Natural killer cell (primary cell): ENCODE data around the gene SPINK1. TPM values are rescaled to one million over a fixed set of nuclear protein-coding genes. Genes with fewer than 3 reads are reported as not detected.

Source experiments
- ATAC-seq, 3 donors: fragments of 150-1000 bp in 2 of 3; fragments of 200-7000 bp in 1 of 3; cut with Tn5 transposase; 1 replicate in 1 of 3; 2 replicates in 2 of 3; pipeline ENCODE4 v1.10.0; 2021; ENCODE audit warnings: mild to moderate bottlenecking in 2 of 3, moderate library complexity in 2 of 3
- DNase-seq, 2 donors: peaks; one replicate each; pipeline versions ENCODE4 v3.0.0 to v3.0.0-alpha.2; 2013 to 2021; ENCODE audit warnings: mixed read lengths in 1 of 2
- H3K27ac ChIP-seq: one replicate; pipeline ENCODE4 v1.5.1; 2013; ENCODE audit warnings: mild to moderate bottlenecking, low read length
- H3K27me3 ChIP-seq: one replicate; pipeline ENCODE4 v1.6.1; 2013; ENCODE audit warnings: low read length; ENCODE audit not compliant: control insufficient read depth, insufficient read depth
- H3K36me3 ChIP-seq: one replicate; pipeline ENCODE4 v1.6.1; 2013; ENCODE audit warnings: low read length; ENCODE audit not compliant: control insufficient read depth, insufficient read depth
- H3K4me1 ChIP-seq: one replicate; pipeline ENCODE4 v1.6.1; 2013; ENCODE audit warnings: low read length; ENCODE audit not compliant: control insufficient read depth, insufficient read depth
- H3K4me3 ChIP-seq: one replicate; pipeline ENCODE4 v1.5.1; 2013; ENCODE audit warnings: low read length
- H3K9me3 ChIP-seq: one replicate; pipeline ENCODE4 v1.6.1; 2013; ENCODE audit warnings: low read length; ENCODE audit not compliant: control insufficient read depth, insufficient read depth
- H3K27ac Mint-ChIP-seq, 2 donors: one replicate each; pipeline ENCODE4 v1.8.0; 2022; ENCODE audit warnings: mild to moderate bottlenecking in 2 of 2, mixed read lengths in 2 of 2, moderate library complexity in 1 of 2
- H3K27me3 Mint-ChIP-seq, 2 donors: one replicate each; pipeline ENCODE4 v1.8.0; 2022; ENCODE audit warnings: low read depth in 2 of 2, mixed read lengths in 2 of 2
- H3K36me3 Mint-ChIP-seq: one replicate; pipeline ENCODE4 v1.8.0; 2022; ENCODE audit warnings: mixed read lengths
- H3K4me1 Mint-ChIP-seq, 2 donors: one replicate each; pipeline ENCODE4 v1.8.0; 2022; ENCODE audit warnings: mixed read lengths in 2 of 2
- H3K4me3 Mint-ChIP-seq: one replicate; pipeline ENCODE4 v1.8.0; 2022; ENCODE audit warnings: mild to moderate bottlenecking, moderate library complexity, mixed read lengths
- H3K9me3 Mint-ChIP-seq, 2 donors: one replicate each; pipeline ENCODE4 v1.8.0; 2022; ENCODE audit warnings: mixed read lengths in 2 of 2
- WGBS: methylation state at CpG from one replicate; pipeline ENCODE4 v1.1.7; 2013; ENCODE audit warnings: missing lambda C conversion rate; ENCODE audit not compliant: insufficient coverage; 5-methylcytosine and 5-hydroxymethylcytosine counted together
- intact Hi-C: fragments of 100-400 bp; cut with micrococcal nuclease; formaldehyde crosslinking; loops from one replicate; pipeline ENCODE4 v1.14.2; 2022
- total RNA-seq, 4 donors: library from RNA; stranded (reverse); fragments of 120-200 nt in 1 of 4; gene quantifications; one replicate each; pipeline versions ENCODE4 v1.2.3 to v1.2.4, GENCODE V29; 2013 to 2022
- TF ChIP-seq, protein P1 (sequence below): fragments of 200-600 bp; IDR thresholded peaks from one replicate; pipeline ENCODE4 v1.8.0; 2022; ENCODE audit warnings: antibody characterized with exemption

SPINK1 gene
- total RNA-seq, 3 donors from 2014 or later (not counting 1 experiment from before 2014, with no cell fraction given): not detected

DNA sequence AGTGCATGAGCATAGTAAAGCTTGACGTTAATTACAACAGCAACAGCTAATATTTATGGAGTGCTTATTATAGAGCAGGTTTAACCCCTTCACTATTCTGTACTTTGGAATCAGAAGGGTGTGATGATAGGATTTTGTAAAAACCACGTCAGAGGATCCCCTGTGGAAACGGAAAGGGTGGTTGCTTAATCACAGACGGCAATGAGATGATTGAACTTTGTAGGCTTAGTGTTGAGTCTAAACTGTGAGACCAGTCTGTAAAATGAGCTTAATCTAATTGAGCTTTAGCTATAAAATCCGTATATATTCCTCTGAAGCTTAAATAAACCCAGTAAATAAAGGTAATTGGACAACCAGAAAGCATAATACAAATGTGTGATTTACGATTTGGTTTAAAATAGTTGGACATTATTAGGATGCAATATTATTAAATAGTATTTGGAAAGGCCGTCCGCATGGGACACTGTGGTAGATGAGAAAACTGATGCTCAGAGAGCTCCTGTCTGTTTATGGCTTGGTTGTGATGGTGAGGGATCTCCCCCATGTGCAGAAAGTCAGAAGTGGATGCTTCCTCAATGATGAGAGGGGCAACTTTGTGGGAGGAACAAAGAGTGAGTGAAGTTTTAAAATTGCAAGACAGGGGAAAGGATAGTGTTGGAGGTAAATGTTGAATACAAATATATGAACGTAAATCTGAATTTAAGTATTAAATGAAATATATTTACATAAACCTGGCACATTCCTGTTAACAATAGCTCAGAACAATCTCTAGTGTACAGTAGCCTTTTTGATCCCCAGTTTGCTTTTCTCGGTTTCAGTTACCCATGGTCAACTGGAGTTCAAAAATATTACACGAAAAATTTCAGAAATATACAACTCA lies 23.7 kb upstream of the SPINK1 start:
- Histone ChIP-seq H3K27me3 (no peaks in the 10 kb centered on the region), H3K4me3 (no peak overlapping the region), H3K27ac (no peak overlapping the region), H3K36me3 (no peaks in the 10 kb centered on the region), H3K4me1 (no peaks in the 10 kb centered on the region), H3K9me3 (no peaks in the 10 kb centered on the region)
- TF ChIP-seq, protein P1, sequence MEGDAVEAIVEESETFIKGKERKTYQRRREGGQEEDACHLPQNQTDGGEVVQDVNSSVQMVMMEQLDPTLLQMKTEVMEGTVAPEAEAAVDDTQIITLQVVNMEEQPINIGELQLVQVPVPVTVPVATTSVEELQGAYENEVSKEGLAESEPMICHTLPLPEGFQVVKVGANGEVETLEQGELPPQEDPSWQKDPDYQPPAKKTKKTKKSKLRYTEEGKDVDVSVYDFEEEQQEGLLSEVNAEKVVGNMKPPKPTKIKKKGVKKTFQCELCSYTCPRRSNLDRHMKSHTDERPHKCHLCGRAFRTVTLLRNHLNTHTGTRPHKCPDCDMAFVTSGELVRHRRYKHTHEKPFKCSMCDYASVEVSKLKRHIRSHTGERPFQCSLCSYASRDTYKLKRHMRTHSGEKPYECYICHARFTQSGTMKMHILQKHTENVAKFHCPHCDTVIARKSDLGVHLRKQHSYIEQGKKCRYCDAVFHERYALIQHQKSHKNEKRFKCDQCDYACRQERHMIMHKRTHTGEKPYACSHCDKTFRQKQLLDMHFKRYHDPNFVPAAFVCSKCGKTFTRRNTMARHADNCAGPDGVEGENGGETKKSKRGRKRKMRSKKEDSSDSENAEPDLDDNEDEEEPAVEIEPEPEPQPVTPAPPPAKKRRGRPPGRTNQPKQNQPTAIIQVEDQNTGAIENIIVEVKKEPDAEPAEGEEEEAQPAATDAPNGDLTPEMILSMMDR: no peak
- Mint-ChIP-seq H3K27ac (no peak overlapping the region), H3K4me3 (no peak overlapping the region), H3K27me3 (peaks cover 5 to 7% of the 10 kb centered on the region in 2 donors), H3K4me1 (peaks cover 0 to 5% of the 10 kb centered on the region in 2 donors), H3K9me3 (no peaks in the 10 kb centered on the region), H3K36me3 (no peaks in the 10 kb centered on the region)
- no peak for ATAC-seq
- no peak for DNase-seq
- intact Hi-C loops: loop anchor here (5.0 kb wide), 1 partner anchor 877 kb away; no protein-coding TSS in a partner anchor
- whole genome bisulfite sequencing: 78% methylated on average over 8 of the region's 11 CpGs

DNA sequence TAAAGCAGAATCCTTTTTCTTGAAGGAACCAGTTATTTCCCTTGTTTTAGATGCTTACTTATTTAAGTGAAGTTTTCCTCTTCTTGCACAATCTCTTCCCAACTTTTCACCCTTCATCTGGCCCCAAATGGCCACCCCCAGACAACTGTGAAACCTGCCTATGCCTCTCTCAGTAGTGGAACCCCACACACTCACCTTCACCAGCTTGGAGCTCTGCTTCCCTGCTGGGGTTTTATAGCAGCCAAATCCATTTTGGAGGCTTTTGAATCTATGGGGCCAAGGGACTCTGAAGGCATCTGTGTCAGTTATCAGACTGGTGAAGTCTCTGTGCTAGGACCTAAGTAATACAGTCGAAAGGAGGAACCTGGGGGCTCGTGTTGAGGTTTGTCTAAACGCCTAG lies 22.9 kb upstream of the SPINK1 start:
- TF ChIP-seq, protein P1: no peak
- Histone ChIP-seq H3K4me1 (no peaks in the 10 kb centered on the region), H3K27me3 (no peaks in the 10 kb centered on the region), H3K27ac (no peak overlapping the region), H3K36me3 (no peaks in the 10 kb centered on the region), H3K4me3 (no peak overlapping the region), H3K9me3 (no peaks in the 10 kb centered on the region)
- Mint-ChIP-seq H3K4me3 (no peak overlapping the region), H3K4me1 (peaks cover 0 to 5% of the 10 kb centered on the region in 2 donors), H3K27ac (no peak overlapping the region), H3K36me3 (no peaks in the 10 kb centered on the region), H3K27me3 (peaks cover 6 to 11% of the 10 kb centered on the region in 2 donors), H3K9me3 (no peaks in the 10 kb centered on the region)
- DNase-seq (no peak), ATAC-seq (no peak)
- intact Hi-C loops: no loop called here
- 84% methylated on average over 3 of the region's 3 CpGs for WGBS

DNA sequence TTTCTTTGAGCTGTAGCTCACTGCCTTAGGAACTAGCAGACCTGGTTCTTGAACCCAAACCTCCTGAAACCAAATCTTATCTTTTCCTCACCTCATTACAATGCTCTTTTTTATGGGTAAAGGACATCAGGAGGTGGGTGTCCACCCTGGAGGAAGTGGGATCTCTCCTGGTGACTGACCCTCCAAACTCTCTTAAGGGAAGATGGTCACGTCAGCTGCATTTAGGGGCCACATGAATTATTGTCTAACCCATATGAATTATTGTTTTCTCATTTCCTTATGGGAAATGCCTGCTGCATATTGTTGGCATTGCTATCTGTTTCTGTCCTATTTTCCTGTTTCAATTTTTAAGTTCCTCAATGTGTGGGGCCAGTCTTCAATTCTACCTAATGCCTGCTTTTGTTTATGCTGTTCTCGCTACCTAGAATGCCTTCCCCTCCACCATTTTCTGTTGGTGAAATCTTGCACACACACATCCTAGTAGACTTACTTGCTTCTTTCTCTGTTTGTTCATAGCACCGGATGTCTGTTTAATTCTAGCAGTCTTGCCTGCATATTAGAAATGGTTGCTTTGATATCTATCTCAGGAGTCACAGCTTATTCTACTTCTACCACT lies 22.0 kb upstream of the SPINK1 start:
- no peaks in the 10 kb centered on the region for H3K36me3 Mint-ChIP-seq
- H3K27me3 Mint-ChIP-seq: peaks cover 8 to 18% of the 10 kb centered on the region in 2 donors
- H3K27ac Mint-ChIP-seq: no peak overlapping the region
- TF ChIP-seq, protein P1: no peak
- Histone ChIP-seq H3K36me3 (no peaks in the 10 kb centered on the region), H3K9me3 (no peaks in the 10 kb centered on the region), H3K4me3 (no peak overlapping the region), H3K27me3 (no peaks in the 10 kb centered on the region), H3K4me1 (no peaks in the 10 kb centered on the region), H3K27ac (no peak overlapping the region)
- ATAC-seq: no peak
- H3K4me1 Mint-ChIP-seq: peaks cover 0 to 5% of the 10 kb centered on the region in 2 donors
- H3K4me3 Mint-ChIP-seq: no peak overlapping the region
- no peaks in the 10 kb centered on the region for H3K9me3 Mint-ChIP-seq
- DNase-seq: no peak
- intact Hi-C loops: no loop called here
- WGBS: 66% methylated on average over 2 of the region's 3 CpGs
